Heart left ventricle (tissue), 13 donors: ENCODE measurements around the gene TMTC4.

Source experiments
- CTCF ChIP-seq, 12 donors: fragments of 200-600 bp; sonication (generic) in 4 of 12; IDR thresholded peaks; one replicate each; pipeline versions ENCODE4 v1.5.0 to v1.8.0; 2018 to 2022; ENCODE audit warnings: antibody characterized with exemption in 12 of 12, mild to moderate bottlenecking in 5 of 12
- POLR2A ChIP-seq, 2 donors: fragments of 450-650 bp; IDR thresholded peaks; one replicate each; pipeline ENCODE4 v1.6.1; 2017; ENCODE audit warnings: antibody characterized with exemption in 2 of 2, mild to moderate bottlenecking in 2 of 2, moderate library complexity in 2 of 2
- donor health status: ischemic (EF 13 %, LVEDD 7.1; RV severe dilation, severe dysfunction).
- donor health status: DM: no; HTN: yes; CAD: no.
- donor health status: DM: no; HTN: no; CAD: no.
- donor health status: ischemic (EF 25% LVEDD 6.9; RV normal size, moderate dysfunction).
- donor health status: ischemic (EF 25% LVEDD 5.7; RV mildly dilated, moderate dysfunction).
- donor health status: ischemic (EF 35%, LVEDD 5.7; RV mildly dilated, moderate dysfunction).
- donor health status: nonischemic (EF 11% LVEDD 7.7; RV severe dilation, severe dysfunction).
- donor health status: DM: yes; HTN: yes; CAD: no.
- donor health status: PGD.
- donor health status: ischemic (EF 29% LVEDD 5.4; RV normal size, mild dysfunction).
- donor health status: nonischemic (EF 23%, LVEDD 6.1; RV moderate dilation, normal function).

DNA sequence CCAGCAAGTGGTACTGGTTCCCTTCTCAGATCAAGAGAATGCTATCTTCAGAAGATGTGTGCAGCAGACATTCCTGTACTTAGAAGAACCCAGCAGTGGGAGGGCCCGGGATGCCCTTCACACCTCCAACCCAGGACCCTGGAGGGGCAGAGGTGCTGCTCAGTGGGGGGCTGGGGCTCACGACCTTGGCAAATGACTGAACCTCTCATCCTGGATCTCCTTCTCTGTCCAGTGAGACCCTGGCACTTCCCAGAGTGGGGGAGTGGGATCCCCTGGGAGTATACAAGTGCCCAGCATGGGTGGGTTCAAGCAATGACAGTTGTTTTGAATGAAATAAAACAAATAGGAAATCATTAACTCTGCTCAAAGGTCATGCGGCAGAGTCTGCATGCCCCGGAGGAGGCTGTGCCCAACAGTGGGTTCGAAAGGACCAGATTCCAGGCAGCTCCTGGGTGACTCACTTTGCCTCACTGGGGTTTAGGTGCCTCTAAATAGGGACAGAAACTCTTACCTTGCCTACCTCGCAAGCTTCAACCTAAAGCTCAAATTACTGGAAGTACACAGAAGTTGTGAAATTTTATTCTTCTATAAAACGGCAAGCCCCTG, 112.9 kb downstream of the TMTC4 start:
- no peak for TF ChIP-seq CTCF (IDR thresholded peaks at IDR 0.05)
- TF ChIP-seq POLR2A (IDR thresholded peaks at IDR 0.05): no peak
